ENCODE data around the gene ARPC1A. TPM values are rescaled to one million over a fixed set of nuclear protein-coding genes. Genes with fewer than 3 reads are reported as not detected.
A peak's percentile ranks its signal among the peaks of the same experiment; 100 is the strongest.
"Not testable (repeated sequence)": the region's sequence is repeated elsewhere in the genome, so short reads cannot be mapped to it uniquely, and the experiment has no call there.

The ARPC1A gene
- total RNA-seq, 1 donor from 2014 or later, result 131 TPM

GRCh38 chr7:99324559-99324958 is 1.1 kb upstream of the ARPC1A start:
- TF ChIP-seq CTCF (IDR thresholded peaks at IDR 0.05; ENCODE audit: borderline replicate concordance), result no peak
- DNase-seq, result no peak
- Histone ChIP-seq H3K9me3 (replicated peaks) (no peaks in the 10 kb centered on the region), H3K27ac (replicated peaks) (no peak overlapping the region), H3K4me3 (peak overlapping the region; percentile 100), H3K4me1 (peaks cover 71% of the 10 kb centered on the region), H3K27me3 (ENCODE audit: low read depth) (no peaks in the 10 kb centered on the region), H3K36me3 (no peaks in the 10 kb centered on the region)
- intact Hi-C loops (cut with micrococcal nuclease), result no loop called here

GRCh38 chr7:99325001-99325493 is 651 bp upstream of the ARPC1A start:
- peak overlapping the region; percentile 100 for H3K4me3 ChIP-seq
- no peak for TF ChIP-seq CTCF (IDR thresholded peaks at IDR 0.05; ENCODE audit: borderline replicate concordance)
- H3K4me1 ChIP-seq, result peaks cover 75% of the 10 kb centered on the region
- intact Hi-C loops (cut with micrococcal nuclease), result no loop called here
- H3K9me3 ChIP-seq (replicated peaks), result no peaks in the 10 kb centered on the region
- no peak for DNase-seq
- H3K36me3 ChIP-seq, result no peaks in the 10 kb centered on the region
- no peaks in the 10 kb centered on the region for H3K27me3 ChIP-seq (ENCODE audit: low read depth)
- peak overlapping the region; percentile 97 for H3K27ac ChIP-seq (replicated peaks)

GRCh38 chr7:99326408-99326782 is 697 bp downstream of the ARPC1A start:
- DNase-seq, result no peak

GRCh38 chr7:99330314-99330961 is 4.7 kb downstream of the ARPC1A start:
- H3K27ac ChIP-seq (replicated peaks), result peak overlapping the region; percentile 97
- H3K36me3 ChIP-seq, result peaks cover 27% of the 10 kb centered on the region
- peaks cover 85% of the 10 kb centered on the region for H3K4me1 ChIP-seq
- H3K27me3 ChIP-seq (ENCODE audit: low read depth); H3K9me3 ChIP-seq (replicated peaks); intact Hi-C loops (cut with micrococcal nuclease); DNase-seq: not testable (repeated sequence)
- H3K4me3 ChIP-seq, result peak overlapping the region; percentile 100

More at GRCh38 chr7:99326408-99326782, 697 bp downstream of the ARPC1A start:
- H3K4me3 ChIP-seq, result peak overlapping the region; percentile 100
- no peaks in the 10 kb centered on the region for H3K9me3 ChIP-seq (replicated peaks)
- no peaks in the 10 kb centered on the region for H3K36me3 ChIP-seq
- peaks cover 77% of the 10 kb centered on the region for H3K4me1 ChIP-seq
- intact Hi-C loops (cut with micrococcal nuclease), result no loop called here
- H3K27ac ChIP-seq (replicated peaks), result peak overlapping the region; percentile 97
- no peak for TF ChIP-seq CTCF (IDR thresholded peaks at IDR 0.05; ENCODE audit: borderline replicate concordance)
- no peaks in the 10 kb centered on the region for H3K27me3 ChIP-seq (ENCODE audit: low read depth)

- H3K36me3 ChIP-seq, result peaks cover 31% of the 10 kb centered on the region
These were observed 5.3 kb downstream of the ARPC1A start for GRCh38 chr7:99331002-99331401.

More at GRCh38 chr7:99331002-99331401, 5.3 kb downstream of the ARPC1A start:
- Histone ChIP-seq H3K27ac (replicated peaks) (peak overlapping the region; percentile 97), H3K4me1 (peaks cover 86% of the 10 kb centered on the region), H3K9me3 (replicated peaks) (no peaks in the 10 kb centered on the region), H3K27me3 (ENCODE audit: low read depth) (no peaks in the 10 kb centered on the region), H3K4me3 (no peak overlapping the region)
- no peak for DNase-seq
- TF ChIP-seq CTCF (IDR thresholded peaks at IDR 0.05; ENCODE audit: borderline replicate concordance), result no peak
- intact Hi-C loops (cut with micrococcal nuclease), result no loop called here
